OCI-LY1 (cell line): ENCODE results near the gene TDRD12.

ENCODE experiments used
- H2AFZ ChIP-seq: fragments of 200-600 bp; sonication (generic), shearing (Covaris generic); 2 replicates; pipeline ENCODE4 v1.6.0; 2014; ENCODE audit warnings: antibody characterized with exemption, mild to moderate bottlenecking, low read length
- H3F3A ChIP-seq: fragments of 200-600 bp; sonication (generic), shearing (Covaris generic); 2 replicates; pipeline ENCODE4 v1.6.0; 2014; ENCODE audit warnings: mild to moderate bottlenecking, antibody characterized with exemption, low read length, moderate library complexity; ENCODE audit not compliant: insufficient read depth
- H3K27ac ChIP-seq: fragments of 200-600 bp; sonication (generic); 2 replicates; pipeline ENCODE4 v1.5.1; 2014; ENCODE audit warnings: low read length, mixed run types, mild to moderate bottlenecking, low read depth; ENCODE audit not compliant: poor library complexity, severe bottlenecking
- H3K27me3 ChIP-seq: fragments of 200-600 bp; sonication (generic); 2 replicates; pipeline ENCODE4 v1.6.0; 2014; ENCODE audit warnings: antibody characterized with exemption, mild to moderate bottlenecking, low read length, moderate library complexity; ENCODE audit not compliant: insufficient read depth
- H3K36me3 ChIP-seq: fragments of 200-600 bp; sonication (generic); 2 replicates; pipeline ENCODE4 v1.6.1; 2014; ENCODE audit warnings: mild to moderate bottlenecking, antibody characterized with exemption, low read length, moderate library complexity, mixed read lengths; ENCODE audit not compliant: insufficient read depth
- H3K4me1 ChIP-seq: fragments of 200-600 bp; sonication (generic); 2 replicates; pipeline ENCODE4 v1.5.1; 2014; ENCODE audit warnings: mild to moderate bottlenecking, low read length, moderate library complexity; ENCODE audit not compliant: insufficient read depth, severe bottlenecking
- H3K4me2 ChIP-seq: fragments of 200-600 bp; sonication (generic), shearing (Covaris generic); 2 replicates; pipeline ENCODE4 v1.6.1; 2014; ENCODE audit warnings: low read length
- H3K4me3 ChIP-seq: fragments of 200-600 bp; sonication (generic); 2 replicates; pipeline ENCODE4 v1.5.1; 2014; ENCODE audit warnings: low read length, low read depth, mild to moderate bottlenecking, mixed read lengths; ENCODE audit not compliant: poor library complexity, severe bottlenecking
- H3K79me2 ChIP-seq: fragments of 200-600 bp; shearing (Covaris generic); 2 replicates; pipeline ENCODE4 v1.6.1; 2016; ENCODE audit warnings: mixed run types, low read length, mixed read lengths; ENCODE audit not compliant: insufficient read depth
- H3K9ac ChIP-seq: fragments of 200-600 bp; sonication (generic), shearing (Covaris generic); 2 replicates; pipeline ENCODE4 v1.6.1; 2014; ENCODE audit warnings: mild to moderate bottlenecking, low read length, mixed read lengths
- H3K9me2 ChIP-seq: fragments of 200-600 bp; sonication (generic), shearing (Covaris generic); 2 replicates; pipeline ENCODE4 v1.6.1; 2014; ENCODE audit warnings: low read depth, mild to moderate bottlenecking, low read length, mixed read lengths
- H3K9me3 ChIP-seq: fragments of 200-600 bp; shearing (Covaris generic); 2 replicates; pipeline ENCODE4 v1.6.1; 2014; ENCODE audit warnings: low read length, mixed read lengths
- H4K20me1 ChIP-seq: fragments of 200-600 bp; sonication (generic), shearing (Covaris generic); 2 replicates; pipeline ENCODE4 v1.6.0; 2016; ENCODE audit warnings: mild to moderate bottlenecking, low read length; ENCODE audit not compliant: insufficient read depth
- EZH2 ChIP-seq: fragments of 200-600 bp; sonication (generic), shearing (Covaris generic); IDR thresholded peaks from 2 replicates; pipeline ENCODE4 v1.8.0; 2017; ENCODE audit warnings: borderline replicate concordance, mixed run types, mild to moderate bottlenecking, antibody characterized with exemption, low read length, moderate library complexity, mixed read lengths
- TF ChIP-seq, protein P1 (sequence below): fragments of 200-600 bp; sonication (generic), shearing (Covaris generic); IDR thresholded peaks from 2 replicates; pipeline ENCODE4 v1.5.1; 2017; ENCODE audit warnings: mild to moderate bottlenecking, antibody characterized with exemption, low read length, moderate library complexity, mixed read lengths

The TDRD12 gene

DNA sequence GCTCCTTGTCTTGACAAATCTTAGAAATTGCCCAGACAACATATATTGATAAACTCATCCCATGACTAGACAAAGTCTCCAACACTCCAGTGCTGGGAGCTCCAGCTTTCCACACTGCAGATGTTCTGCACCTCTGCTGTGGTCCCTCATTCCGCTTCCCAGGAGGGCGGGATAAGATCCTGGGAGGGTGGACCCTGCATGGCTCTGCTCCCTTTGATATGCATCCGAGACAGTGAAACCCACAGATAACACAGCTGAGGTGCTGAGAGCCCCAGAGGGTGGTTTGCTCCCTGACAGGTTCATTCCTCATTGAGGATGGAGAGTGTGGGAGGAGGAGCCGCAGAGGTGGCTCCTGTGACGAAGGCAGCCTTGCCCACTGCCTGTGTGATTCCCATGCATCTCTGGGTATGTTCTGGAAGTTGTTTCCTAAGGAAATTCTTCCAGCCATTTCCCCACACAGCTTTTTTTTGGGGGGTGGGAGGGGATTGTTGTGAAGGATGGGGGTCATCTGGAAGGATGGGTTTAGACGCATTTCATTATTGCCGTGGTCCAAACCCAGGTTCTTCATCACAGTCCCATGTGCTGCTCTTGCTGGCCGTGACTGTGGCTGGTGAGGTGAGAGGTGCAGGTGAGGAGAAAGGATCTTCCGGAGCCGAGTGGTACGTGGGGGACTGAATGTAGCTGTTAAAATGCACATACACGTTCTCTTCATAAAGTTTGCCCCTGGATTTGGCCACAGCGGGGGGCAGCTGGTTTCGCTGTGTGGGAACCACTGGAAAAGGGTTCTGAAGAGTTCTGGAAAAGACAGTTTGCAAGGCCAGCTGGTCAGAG is 103.6 kb downstream of the TDRD12 start:
- Histone ChIP-seq H3K9me3 (no peaks in the 10 kb centered on the region), H3K9ac (no peak overlapping the region), H3K27ac (no peak overlapping the region), H3K4me3 (no peak overlapping the region), H3K36me3 (no peaks in the 10 kb centered on the region), H4K20me1 (no peaks in the 10 kb centered on the region), H2AFZ (no peak overlapping the region), H3K9me2 (no peaks in the 10 kb centered on the region), H3K4me1 (no peaks in the 10 kb centered on the region), H3K27me3 (0 out of 2 replicates have a peak, but pooled peaks cover 6% of the 10 kb centered on the region), H3K4me2 (no peak overlapping the region), H3F3A (no peaks in the 10 kb centered on the region), H3K79me2 (no peaks in the 10 kb centered on the region)
- no peak for TF ChIP-seq EZH2

DNA sequence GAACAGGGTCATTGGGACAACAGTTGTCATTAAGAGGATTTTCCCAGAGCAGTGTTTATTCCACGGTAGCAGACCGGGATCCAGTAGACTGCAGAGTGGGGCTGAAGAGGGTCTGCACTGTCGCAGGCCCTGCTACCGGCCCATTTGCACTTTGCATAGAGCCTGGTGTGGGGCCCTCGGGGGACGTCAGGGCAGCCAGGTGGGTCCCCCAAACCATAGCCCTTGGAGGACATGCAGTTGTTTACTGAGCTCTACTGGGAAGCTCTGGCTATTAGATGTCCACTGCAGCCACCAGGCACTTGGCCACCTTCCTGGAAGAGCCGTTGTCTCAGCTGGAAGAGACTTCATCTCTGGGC is 104.2 kb downstream of the TDRD12 start:
- no peak overlapping the region for H3K4me2 ChIP-seq
- no peaks in the 10 kb centered on the region for H3K4me1 ChIP-seq
- H3K79me2 ChIP-seq: no peaks in the 10 kb centered on the region
- 0 out of 2 replicates have a peak, but pooled peaks cover 6% of the 10 kb centered on the region for H3K27me3 ChIP-seq
- H4K20me1 ChIP-seq: no peaks in the 10 kb centered on the region
- no peaks in the 10 kb centered on the region for H3K9me3 ChIP-seq
- no peak overlapping the region for H3K27ac ChIP-seq
- no peak overlapping the region for H3K9ac ChIP-seq
- H2AFZ ChIP-seq: no peak overlapping the region
- no peak for TF ChIP-seq EZH2
- TF ChIP-seq, protein P1, sequence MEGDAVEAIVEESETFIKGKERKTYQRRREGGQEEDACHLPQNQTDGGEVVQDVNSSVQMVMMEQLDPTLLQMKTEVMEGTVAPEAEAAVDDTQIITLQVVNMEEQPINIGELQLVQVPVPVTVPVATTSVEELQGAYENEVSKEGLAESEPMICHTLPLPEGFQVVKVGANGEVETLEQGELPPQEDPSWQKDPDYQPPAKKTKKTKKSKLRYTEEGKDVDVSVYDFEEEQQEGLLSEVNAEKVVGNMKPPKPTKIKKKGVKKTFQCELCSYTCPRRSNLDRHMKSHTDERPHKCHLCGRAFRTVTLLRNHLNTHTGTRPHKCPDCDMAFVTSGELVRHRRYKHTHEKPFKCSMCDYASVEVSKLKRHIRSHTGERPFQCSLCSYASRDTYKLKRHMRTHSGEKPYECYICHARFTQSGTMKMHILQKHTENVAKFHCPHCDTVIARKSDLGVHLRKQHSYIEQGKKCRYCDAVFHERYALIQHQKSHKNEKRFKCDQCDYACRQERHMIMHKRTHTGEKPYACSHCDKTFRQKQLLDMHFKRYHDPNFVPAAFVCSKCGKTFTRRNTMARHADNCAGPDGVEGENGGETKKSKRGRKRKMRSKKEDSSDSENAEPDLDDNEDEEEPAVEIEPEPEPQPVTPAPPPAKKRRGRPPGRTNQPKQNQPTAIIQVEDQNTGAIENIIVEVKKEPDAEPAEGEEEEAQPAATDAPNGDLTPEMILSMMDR: no peak
- no peaks in the 10 kb centered on the region for H3K9me2 ChIP-seq
- H3K4me3 ChIP-seq: no peak overlapping the region
- H3K36me3 ChIP-seq: no peaks in the 10 kb centered on the region
- no peaks in the 10 kb centered on the region for H3F3A ChIP-seq

DNA sequence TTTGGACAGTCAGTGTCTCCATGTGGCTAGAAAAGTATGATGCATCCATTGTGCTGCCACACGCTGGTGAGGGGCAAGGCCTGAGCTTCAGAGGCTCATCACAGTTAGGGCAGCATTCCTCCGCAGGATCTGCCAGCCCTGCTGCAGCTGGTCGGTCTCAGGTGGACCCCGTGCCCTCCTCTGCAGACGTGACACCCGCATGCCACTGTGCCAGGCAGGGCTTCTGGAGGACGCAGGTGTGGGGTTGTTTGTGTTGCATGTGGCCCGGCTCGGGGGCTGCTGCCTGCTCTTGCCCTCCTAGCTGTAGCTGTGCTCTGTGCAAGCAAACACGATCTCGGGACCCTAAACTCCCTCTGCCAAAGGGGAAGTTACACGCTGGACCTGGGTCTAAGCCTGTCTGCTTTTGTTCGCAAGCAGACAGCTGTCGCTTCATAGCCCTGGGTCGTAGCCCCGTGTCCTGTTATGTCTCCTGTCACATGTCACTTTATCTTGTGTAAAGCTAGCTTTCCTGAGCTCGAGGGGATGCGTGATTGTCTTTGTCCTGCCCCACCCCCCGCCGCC is 104.7 kb downstream of the TDRD12 start:
- no peaks in the 10 kb centered on the region for H3K4me1 ChIP-seq
- no peak overlapping the region for H3K27ac ChIP-seq
- H3K9me2 ChIP-seq: no peaks in the 10 kb centered on the region
- H4K20me1 ChIP-seq: no peaks in the 10 kb centered on the region
- no peak overlapping the region for H3K4me2 ChIP-seq
- H3K4me3 ChIP-seq: no peak overlapping the region
- no peaks in the 10 kb centered on the region for H3F3A ChIP-seq
- H3K36me3 ChIP-seq: no peaks in the 10 kb centered on the region
- TF ChIP-seq, protein P1: no peak
- no peak for TF ChIP-seq EZH2
- no peaks in the 10 kb centered on the region for H3K9me3 ChIP-seq
- no peaks in the 10 kb centered on the region for H3K79me2 ChIP-seq
- H3K9ac ChIP-seq: no peak overlapping the region
- no peak overlapping the region for H2AFZ ChIP-seq
- 0 out of 2 replicates have a peak, but pooled peaks cover 6% of the 10 kb centered on the region for H3K27me3 ChIP-seq
